SK-N-SH treated with all-trans-retinoic acid at 6 μM for 48 hours (cell line): ENCODE data around the gene ASIC4.

Experiments used
- ATAC-seq: fragments of 200-7000 bp; cut with Tn5 transposase; 3 replicates; pipeline ENCODE4 v1.9.1; 2020; ENCODE audit warnings: mild to moderate bottlenecking, moderate library complexity
- ARNTL ChIP-seq: fragments of 450-650 bp; formaldehyde crosslinking; IDR thresholded peaks from 2 replicates; pipeline ENCODE4 v1.5.0; 2020; ENCODE audit warnings: low read depth, mild to moderate bottlenecking, moderate library complexity, borderline replicate concordance
- BACH2 ChIP-seq: fragments of 250-450 bp; sonication (Bioruptor Pico); IDR thresholded peaks from 2 replicates; pipeline ENCODE4 v1.9.0; 2021; ENCODE audit warnings: mild to moderate bottlenecking, borderline replicate concordance
- CSDC2 ChIP-seq: fragments of 250-450 bp; sonication (Bioruptor Pico); IDR thresholded peaks from 2 replicates; pipeline ENCODE4 v1.5.0; 2020; ENCODE audit warnings: mild to moderate bottlenecking, moderate library complexity
- ESRRG ChIP-seq: fragments of 250-450 bp; sonication (Bioruptor Pico); IDR thresholded peaks from 2 replicates; pipeline ENCODE4 v1.6.1; 2021; ENCODE audit warnings: mild to moderate bottlenecking
- OSR1 ChIP-seq: fragments of 250-450 bp; sonication (Bioruptor Pico); IDR thresholded peaks from 2 replicates; pipeline ENCODE4 v1.8.0; 2022; ENCODE audit warnings: moderate library complexity, mild to moderate bottlenecking, inconsistent platforms
- PPARA ChIP-seq: fragments of 250-450 bp; sonication (Bioruptor Pico); IDR thresholded peaks from 2 replicates; pipeline ENCODE4 v1.5.0; 2020; ENCODE audit warnings: mild to moderate bottlenecking, borderline replicate concordance
- RARB ChIP-seq: fragments of 250-450 bp; sonication (Bioruptor Pico); IDR thresholded peaks from 2 replicates; pipeline ENCODE4 v1.8.0; 2021; ENCODE audit warnings: mild to moderate bottlenecking, moderate library complexity
- SNAI2 ChIP-seq: fragments of 250-450 bp; sonication (Bioruptor Pico); IDR thresholded peaks from 2 replicates; pipeline ENCODE4 v1.5.0; 2020; ENCODE audit warnings: mild to moderate bottlenecking, moderate library complexity
- TCF4 ChIP-seq: fragments of 250-450 bp; sonication (Bioruptor Pico); IDR thresholded peaks from 2 replicates; pipeline ENCODE4 v1.8.0; 2021; ENCODE audit warnings: mild to moderate bottlenecking, moderate library complexity, borderline replicate concordance
- ZC3H10 ChIP-seq: fragments of 250-450 bp; sonication (Bioruptor Pico); IDR thresholded peaks from 2 replicates; pipeline ENCODE4 v1.5.1; 2021; ENCODE audit warnings: mild to moderate bottlenecking, moderate library complexity
- ZFP3 ChIP-seq: fragments of 250-450 bp; sonication (Bioruptor Pico); IDR thresholded peaks from 2 replicates; pipeline ENCODE4 v1.5.0; 2020; ENCODE audit warnings: mild to moderate bottlenecking, moderate library complexity
- ZFP30 ChIP-seq: fragments of 450-650 bp; formaldehyde crosslinking; IDR thresholded peaks from 2 replicates; pipeline ENCODE4 v1.5.0; 2022; ENCODE audit warnings: mild to moderate bottlenecking, moderate library complexity
- ZNF565 ChIP-seq: fragments of 450-650 bp; formaldehyde crosslinking; conservative IDR thresholded peaks from 2 replicates; pipeline ENCODE4 v1.5.0; 2020; ENCODE audit warnings: low read depth, mild to moderate bottlenecking, moderate library complexity
- ZNF70 ChIP-seq: fragments of 450-650 bp; formaldehyde crosslinking; IDR thresholded peaks from 2 replicates; pipeline ENCODE4 v1.5.0; 2020; ENCODE audit warnings: mild to moderate bottlenecking, moderate library complexity
- ZNF8 ChIP-seq: fragments of 450-650 bp; formaldehyde crosslinking; IDR thresholded peaks from 2 replicates; pipeline ENCODE4 v1.5.0; 2020; ENCODE audit warnings: mild to moderate bottlenecking, moderate library complexity
- TF ChIP-seq, protein P1 (sequence below): fragments of 250-450 bp; sonication (Bioruptor Pico); IDR thresholded peaks from 2 replicates; pipeline ENCODE4 v1.5.0; 2020; ENCODE audit warnings: mild to moderate bottlenecking, moderate library complexity
- TF ChIP-seq, protein P2 (sequence below): fragments of 250-450 bp; sonication (Bioruptor Pico); IDR thresholded peaks from 2 replicates; pipeline ENCODE4 v1.8.0; 2021; ENCODE audit warnings: low read depth, mild to moderate bottlenecking, moderate library complexity, borderline replicate concordance
- TF ChIP-seq, protein P3 (sequence below): fragments of 250-450 bp; sonication (Bioruptor Pico); IDR thresholded peaks from 2 replicates; pipeline ENCODE4 v1.5.1; 2020; ENCODE audit warnings: low read depth, mild to moderate bottlenecking, moderate library complexity
- TF ChIP-seq, protein P4 (sequence below): fragments of 250-450 bp; sonication (Bioruptor Pico); IDR thresholded peaks from 2 replicates; pipeline ENCODE4 v1.5.1; 2021; ENCODE audit warnings: mild to moderate bottlenecking, moderate library complexity

ASIC4 gene

DNA sequence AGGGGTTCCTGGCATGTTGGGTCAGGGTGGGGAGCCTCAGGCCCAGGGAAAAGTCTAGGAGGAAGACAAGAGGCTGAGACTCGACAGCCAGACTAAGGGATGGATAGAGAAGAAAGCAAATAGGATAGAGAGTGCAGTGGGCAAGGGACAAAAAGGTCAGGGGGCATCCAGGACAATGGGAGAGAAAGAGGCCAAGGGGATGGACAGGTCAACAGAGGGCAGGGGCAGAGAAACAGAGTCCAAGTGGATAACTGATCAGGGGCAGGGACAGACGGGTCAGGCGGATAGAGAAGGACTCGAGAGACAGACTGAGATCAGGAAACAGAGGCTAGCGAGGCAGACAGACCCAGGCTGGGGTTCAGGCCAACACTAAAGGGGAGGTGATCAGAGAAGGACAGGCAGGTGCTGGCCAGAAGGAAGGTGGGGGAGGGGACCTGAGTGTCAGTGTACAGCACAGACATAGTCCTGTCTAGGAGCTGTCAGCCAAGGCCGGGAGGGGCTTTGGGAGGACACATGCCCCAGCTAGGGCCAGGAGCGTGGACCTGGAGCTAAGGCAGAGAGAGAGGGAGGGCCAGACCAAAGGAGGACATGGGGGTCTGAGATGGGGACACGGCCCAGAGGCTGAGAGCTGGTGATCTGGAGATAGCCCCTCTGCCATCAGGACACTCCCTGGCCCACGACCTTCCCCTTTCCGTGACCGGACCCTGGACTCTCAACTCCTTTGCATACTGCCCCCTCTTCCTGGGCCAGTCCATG is 12.2 kb downstream of the ASIC4 start:
- no peak for ATAC-seq
- TF ChIP-seq PPARA (CRISPR knock-in tag) = no peak
- TF ChIP-seq, protein P1, sequence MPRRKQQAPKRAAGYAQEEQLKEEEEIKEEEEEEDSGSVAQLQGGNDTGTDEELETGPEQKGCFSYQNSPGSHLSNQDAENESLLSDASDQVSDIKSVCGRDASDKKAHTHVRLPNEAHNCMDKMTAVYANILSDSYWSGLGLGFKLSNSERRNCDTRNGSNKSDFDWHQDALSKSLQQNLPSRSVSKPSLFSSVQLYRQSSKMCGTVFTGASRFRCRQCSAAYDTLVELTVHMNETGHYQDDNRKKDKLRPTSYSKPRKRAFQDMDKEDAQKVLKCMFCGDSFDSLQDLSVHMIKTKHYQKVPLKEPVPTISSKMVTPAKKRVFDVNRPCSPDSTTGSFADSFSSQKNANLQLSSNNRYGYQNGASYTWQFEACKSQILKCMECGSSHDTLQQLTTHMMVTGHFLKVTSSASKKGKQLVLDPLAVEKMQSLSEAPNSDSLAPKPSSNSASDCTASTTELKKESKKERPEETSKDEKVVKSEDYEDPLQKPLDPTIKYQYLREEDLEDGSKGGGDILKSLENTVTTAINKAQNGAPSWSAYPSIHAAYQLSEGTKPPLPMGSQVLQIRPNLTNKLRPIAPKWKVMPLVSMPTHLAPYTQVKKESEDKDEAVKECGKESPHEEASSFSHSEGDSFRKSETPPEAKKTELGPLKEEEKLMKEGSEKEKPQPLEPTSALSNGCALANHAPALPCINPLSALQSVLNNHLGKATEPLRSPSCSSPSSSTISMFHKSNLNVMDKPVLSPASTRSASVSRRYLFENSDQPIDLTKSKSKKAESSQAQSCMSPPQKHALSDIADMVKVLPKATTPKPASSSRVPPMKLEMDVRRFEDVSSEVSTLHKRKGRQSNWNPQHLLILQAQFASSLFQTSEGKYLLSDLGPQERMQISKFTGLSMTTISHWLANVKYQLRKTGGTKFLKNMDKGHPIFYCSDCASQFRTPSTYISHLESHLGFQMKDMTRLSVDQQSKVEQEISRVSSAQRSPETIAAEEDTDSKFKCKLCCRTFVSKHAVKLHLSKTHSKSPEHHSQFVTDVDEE (CRISPR knock-in tag) = 0 out of 2 replicates have a peak, but pooled peaks have one; percentile 28

DNA sequence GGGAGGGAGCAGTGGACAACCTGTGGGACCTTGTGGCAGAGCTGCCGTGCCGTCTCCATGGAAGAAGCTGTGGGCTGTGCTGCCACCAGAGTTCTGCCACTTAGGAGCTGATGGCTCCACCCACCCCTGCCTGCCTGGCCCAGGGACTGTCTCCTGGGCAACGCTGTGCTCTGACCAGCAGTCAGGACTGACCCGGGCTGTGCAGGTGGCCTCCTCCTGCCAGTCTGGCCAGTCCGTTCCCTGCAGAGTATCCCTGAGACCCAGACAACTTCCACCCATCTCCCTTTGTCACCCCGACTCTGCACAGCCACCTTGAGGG is 12.8 kb downstream of the ASIC4 start:
- no peak for TF ChIP-seq OSR1 (CRISPR knock-in tag)
- no peak for TF ChIP-seq CSDC2 (CRISPR knock-in tag)
- no peak for TF ChIP-seq ESRRG (CRISPR knock-in tag)
- no peak for TF ChIP-seq RARB (CRISPR knock-in tag)
- no peak for TF ChIP-seq ZNF565 (CRISPR knock-in tag)
- no peak for TF ChIP-seq ZFP3 (CRISPR knock-in tag)
- TF ChIP-seq, protein P2, sequence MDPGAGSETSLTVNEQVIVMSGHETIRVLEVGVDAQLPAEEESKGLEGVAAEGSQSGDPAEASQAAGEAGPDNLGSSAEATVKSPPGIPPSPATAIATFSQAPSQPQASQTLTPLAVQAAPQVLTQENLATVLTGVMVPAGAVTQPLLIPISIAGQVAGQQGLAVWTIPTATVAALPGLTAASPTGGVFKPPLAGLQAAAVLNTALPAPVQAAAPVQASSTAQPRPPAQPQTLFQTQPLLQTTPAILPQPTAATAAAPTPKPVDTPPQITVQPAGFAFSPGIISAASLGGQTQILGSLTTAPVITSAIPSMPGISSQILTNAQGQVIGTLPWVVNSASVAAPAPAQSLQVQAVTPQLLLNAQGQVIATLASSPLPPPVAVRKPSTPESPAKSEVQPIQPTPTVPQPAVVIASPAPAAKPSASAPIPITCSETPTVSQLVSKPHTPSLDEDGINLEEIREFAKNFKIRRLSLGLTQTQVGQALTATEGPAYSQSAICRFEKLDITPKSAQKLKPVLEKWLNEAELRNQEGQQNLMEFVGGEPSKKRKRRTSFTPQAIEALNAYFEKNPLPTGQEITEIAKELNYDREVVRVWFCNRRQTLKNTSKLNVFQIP (CRISPR knock-in tag) = no peak
- TF ChIP-seq ZC3H10 (CRISPR knock-in tag) = no peak
- TF ChIP-seq ZNF8 (CRISPR knock-in tag) = no peak
- no peak for TF ChIP-seq ARNTL (CRISPR knock-in tag)
- no peak for TF ChIP-seq ZNF70 (CRISPR knock-in tag)
- TF ChIP-seq, protein P3, sequence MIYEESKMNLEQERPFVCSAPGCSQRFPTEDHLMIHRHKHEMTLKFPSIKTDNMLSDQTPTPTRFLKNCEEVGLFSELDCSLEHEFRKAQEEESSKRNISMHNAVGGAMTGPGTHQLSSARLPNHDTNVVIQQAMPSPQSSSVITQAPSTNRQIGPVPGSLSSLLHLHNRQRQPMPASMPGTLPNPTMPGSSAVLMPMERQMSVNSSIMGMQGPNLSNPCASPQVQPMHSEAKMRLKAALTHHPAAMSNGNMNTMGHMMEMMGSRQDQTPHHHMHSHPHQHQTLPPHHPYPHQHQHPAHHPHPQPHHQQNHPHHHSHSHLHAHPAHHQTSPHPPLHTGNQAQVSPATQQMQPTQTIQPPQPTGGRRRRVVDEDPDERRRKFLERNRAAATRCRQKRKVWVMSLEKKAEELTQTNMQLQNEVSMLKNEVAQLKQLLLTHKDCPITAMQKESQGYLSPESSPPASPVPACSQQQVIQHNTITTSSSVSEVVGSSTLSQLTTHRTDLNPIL = no peak
- TF ChIP-seq, protein P4, sequence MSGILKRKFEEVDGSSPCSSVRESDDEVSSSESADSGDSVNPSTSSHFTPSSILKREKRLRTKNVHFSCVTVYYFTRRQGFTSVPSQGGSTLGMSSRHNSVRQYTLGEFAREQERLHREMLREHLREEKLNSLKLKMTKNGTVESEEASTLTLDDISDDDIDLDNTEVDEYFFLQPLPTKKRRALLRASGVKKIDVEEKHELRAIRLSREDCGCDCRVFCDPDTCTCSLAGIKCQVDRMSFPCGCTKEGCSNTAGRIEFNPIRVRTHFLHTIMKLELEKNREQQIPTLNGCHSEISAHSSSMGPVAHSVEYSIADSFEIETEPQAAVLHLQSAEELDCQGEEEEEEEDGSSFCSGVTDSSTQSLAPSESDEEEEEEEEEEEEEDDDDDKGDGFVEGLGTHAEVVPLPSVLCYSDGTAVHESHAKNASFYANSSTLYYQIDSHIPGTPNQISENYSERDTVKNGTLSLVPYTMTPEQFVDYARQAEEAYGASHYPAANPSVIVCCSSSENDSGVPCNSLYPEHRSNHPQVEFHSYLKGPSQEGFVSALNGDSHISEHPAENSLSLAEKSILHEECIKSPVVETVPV (CRISPR knock-in tag) = no peak
- TF ChIP-seq, protein P1 (CRISPR knock-in tag) = no peak
- peak; percentile 36; the same call in 2 of the 3 replicates for ATAC-seq

DNA sequence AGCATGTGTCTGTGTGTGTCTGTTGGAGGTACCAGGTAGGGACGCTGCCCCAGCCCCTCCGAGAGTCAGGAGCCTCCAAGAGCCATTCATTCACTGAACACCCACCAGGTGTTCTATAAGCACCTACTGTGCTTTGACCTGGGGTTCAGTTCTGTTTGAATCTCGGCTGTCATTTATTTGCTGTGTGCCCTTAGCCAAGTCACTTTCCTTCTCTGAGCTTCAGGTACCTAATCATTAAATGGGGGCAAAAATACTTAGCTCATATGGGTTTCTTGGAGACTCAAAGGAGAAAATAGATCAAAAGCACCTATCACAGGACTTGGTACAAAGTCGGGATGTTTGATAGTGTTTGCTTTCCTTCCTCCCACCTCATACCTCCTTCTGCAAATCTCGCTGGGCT is 13.2 kb downstream of the ASIC4 start:
- no peak for ATAC-seq
- TF ChIP-seq TCF4 (CRISPR knock-in tag) (no peak), ZC3H10 (CRISPR knock-in tag) (no peak), PPARA (CRISPR knock-in tag) (no peak), ESRRG (CRISPR knock-in tag) (no peak), ZFP3 (CRISPR knock-in tag) (no peak), RARB (CRISPR knock-in tag) (no peak), ZNF70 (CRISPR knock-in tag) (no peak), CSDC2 (CRISPR knock-in tag) (no peak), OSR1 (CRISPR knock-in tag) (no peak), SNAI2 (no peak), ZFP30 (CRISPR knock-in tag) (no peak), BACH2 (CRISPR knock-in tag) (no peak), ARNTL (CRISPR knock-in tag) (no peak)
- TF ChIP-seq, protein P4 (CRISPR knock-in tag) = no peak
- TF ChIP-seq, protein P2 (CRISPR knock-in tag) = no peak
- TF ChIP-seq, protein P1 (CRISPR knock-in tag) = no peak
